Endothelial cell of umbilical vein (primary cell): ENCODE measurements around the gene TFAP2E. TPM values are rescaled to one million over a fixed set of nuclear protein-coding genes. Genes with fewer than 3 reads are reported as not detected.

ENCODE experiments used
- Bru-seq: library from RNA; stranded (reverse); fragments of 400-500 nt; gene quantifications from one replicate; lab custom pipeline; 2021; lab: Mats Ljungman, UMichigan
- BruChase-seq, 2 experiments: library from RNA; stranded (reverse); fragments of 400-500 nt; gene quantifications; one replicate each; lab custom pipeline; 2021; lab: Mats Ljungman, UMichigan
- BruUV-seq: library from RNA; stranded (reverse); fragments of 400-500 nt; replicated peaks from 2 replicates; lab custom pipeline; 2021; lab: Mats Ljungman, UMichigan
- CTCF ChIA-PET: fragments of 300-600, 350-600 bp; sonication (Branson Sonifier 250); formaldehyde crosslinking; loops from one replicate; lab custom pipeline; 2021; ENCODE audit warnings: antibody characterized with exemption, inconsistent platforms; lab: Charles Lee
- POLR2A ChIA-PET: fragments of 300-600, 350-600 bp; sonication (Branson Sonifier 250); formaldehyde crosslinking; loops from one replicate; lab custom pipeline; 2021; ENCODE audit warnings: antibody characterized with exemption, inconsistent platforms; lab: Charles Lee
- DNase-seq: peaks from one replicate; pipeline ENCODE4 v3.0.0-alpha.2; 2011; ENCODE audit warnings: low read depth, low spot score
- FAIRE-seq: peaks from 2 replicates; lab custom pipeline; 2011; peaks lifted over from hg19 to GRCh38; lab: Jason Lieb, UNC
- H2AFZ ChIP-seq: 2 replicates; pipeline ENCODE4 v1.6.0; 2012; ENCODE audit warnings: low read depth, low read length, control low read depth, inconsistent platforms
- H3K27ac ChIP-seq: 2 replicates; pipeline ENCODE4 v1.5.1; 2011; ENCODE audit warnings: low read depth, mild to moderate bottlenecking, control low read depth, low read length, moderate library complexity; ENCODE audit not compliant: insufficient read depth
- H3K27me3 ChIP-seq, 2 experiments: 2 replicates each; pipeline versions ENCODE4 v1.6.0 to v1.6.1; 2011; ENCODE audit warnings: low read length in 2 of 2, mixed read lengths in 1 of 2; ENCODE audit not compliant: control insufficient read depth in 2 of 2, insufficient read depth in 2 of 2
- H3K36me3 ChIP-seq, 2 experiments: 2 replicates in 1 of 2; 3 replicates in 1 of 2; pipeline ENCODE4 v1.5.1; 2011; ENCODE audit warnings: low read length in 2 of 2, mild to moderate bottlenecking in 1 of 2, moderate library complexity in 1 of 2; ENCODE audit not compliant: control insufficient read depth in 2 of 2, insufficient read depth in 2 of 2; ENCODE audit errors: extremely low read depth in 1 of 2
- H3K4me1 ChIP-seq: 3 replicates; pipeline ENCODE4 v1.5.1; 2011; ENCODE audit warnings: mild to moderate bottlenecking, low read length; ENCODE audit not compliant: control insufficient read depth, insufficient read depth; ENCODE audit errors: extremely low read depth
- H3K4me2 ChIP-seq: 2 replicates; pipeline ENCODE4 v1.6.1; 2011; ENCODE audit warnings: low read length, control low read depth, mixed read lengths; ENCODE audit not compliant: insufficient read depth
- H3K4me3 ChIP-seq, 3 experiments: fragments of 200-600 bp in 1 of 3; sonication (generic), shearing (Covaris generic) in 1 of 3; replicated peaks in 1 of 3; 2 replicates each; pipeline ENCODE4 v1.5.1; 2011 to 2016; ENCODE audit warnings: control low read depth in 3 of 3, low read length in 3 of 3, mild to moderate bottlenecking in 2 of 3, inconsistent platforms in 1 of 3, low read depth in 1 of 3, moderate library complexity in 1 of 3; ENCODE audit not compliant: insufficient read depth in 1 of 3
- H3K79me2 ChIP-seq: 2 replicates; pipeline ENCODE4 v1.6.0; 2012; ENCODE audit warnings: low read length, inconsistent platforms; ENCODE audit not compliant: control insufficient read depth, insufficient read depth
- H3K9ac ChIP-seq: replicated peaks from 2 replicates; pipeline ENCODE3; 2011; ENCODE audit warnings: low read length, control low read depth; ENCODE audit not compliant: insufficient read depth; ENCODE audit errors: extremely low read depth
- H3K9me1 ChIP-seq: replicated peaks from 3 replicates; pipeline ENCODE4 v1.6.0; 2011; ENCODE audit warnings: mild to moderate bottlenecking, low read length; ENCODE audit not compliant: control insufficient read depth, insufficient read depth; ENCODE audit errors: extremely low read depth
- H3K9me3 ChIP-seq: replicated peaks from 2 replicates; pipeline ENCODE4 v1.5.1; 2012; ENCODE audit warnings: low read length, inconsistent platforms; ENCODE audit not compliant: control insufficient read depth, insufficient read depth
- H4K20me1 ChIP-seq: replicated peaks from 2 replicates; pipeline ENCODE3; 2011; ENCODE audit warnings: mild to moderate bottlenecking, low read length; ENCODE audit not compliant: control insufficient read depth, insufficient read depth; ENCODE audit errors: extremely low read depth
- EZH2 ChIP-seq: IDR thresholded peaks from 2 replicates; pipeline ENCODE4 v1.6.1; 2012; ENCODE audit warnings: borderline replicate concordance, low read depth, mild to moderate bottlenecking, moderate library complexity, low read length, inconsistent platforms; ENCODE audit not compliant: severe bottlenecking
- GATA2 ChIP-seq: IDR thresholded peaks from 2 replicates; pipeline ENCODE4 v1.7.0; 2011; ENCODE audit warnings: low read depth, mild to moderate bottlenecking, moderate library complexity, mixed read lengths, low read length; ENCODE audit not compliant: insufficient read length, insufficient read depth
- POLR2AphosphoS5 ChIP-seq: IDR thresholded peaks from 2 replicates; pipeline ENCODE4 v1.6.1; 2012; ENCODE audit warnings: low read depth, mild to moderate bottlenecking, control low read depth, low read length, moderate library complexity; ENCODE audit not compliant: insufficient read depth
- dilution Hi-C: fragments of 300-500 bp; cut with MboI; formaldehyde crosslinking; loops from one replicate; pipeline ENCODE4 v1.15.0; 2019; ENCODE audit warnings: low sequenced_read_pairs; ENCODE audit not compliant: extremely low pct_ligation_motif_present
- intact Hi-C: fragments of 100-400 bp; cut with micrococcal nuclease; formaldehyde crosslinking; loops from one replicate; pipeline ENCODE4 v1.10.0; 2022
- long read RNA-seq: library from polyadenylated mRNA; stranded (forward); transcript quantifications from one replicate; pipeline ENCODE4 v2.0.0, GENCODE V29; 2021
- polyA minus RNA-seq, 3 experiments: library from RNA; depleted of rRNA, polyadenylated mRNA; stranded (reverse); fragments of >200 nt; gene quantifications; 1 replicate in 1 of 3; 2 replicates in 2 of 3; pipeline ENCODE4 v1.2.3, GENCODE V29; 2011
- polyA plus RNA-seq, 4 experiments: library from polyadenylated mRNA; depleted of rRNA in 3 of 4; stranded (reverse) in 3 of 4; unstranded in 1 of 4; fragments of >200 nt; gene quantifications; 2 replicates each; pipeline versions ENCODE4 v1.2.1 to v1.2.3, GENCODE V29; 2011 to 2012; ENCODE audit warnings: missing spikeins in 1 of 4
- total RNA-seq: library from RNA; stranded (reverse); gene quantifications from 2 replicates; pipeline ENCODE4 v1.2.3, GENCODE V29; 2021

Gene TFAP2E
- 0.18 TPM in 1 of 2 replicates, not detected in the other for total RNA-seq
- 0.06 TPM in 1 of 2 replicates, not detected in the other for polyA plus RNA-seq
- not detected in 2 replicates for polyA plus RNA-seq (2011; cell fraction: cytosol; rRNA removed)
- 0.18 and 0.36 TPM in 2 replicates for polyA plus RNA-seq (2011; cell fraction: nucleus; rRNA removed)
- polyA plus RNA-seq (2012): 0.15 TPM in 1 of 2 replicates, not detected in the other
- polyA minus RNA-seq: not detected in 2 replicates
- not detected for polyA minus RNA-seq (2011; cell fraction: cytosol; rRNA and poly(A)+ RNA removed)
- polyA minus RNA-seq (2011; cell fraction: nucleus; rRNA and poly(A)+ RNA removed): not detected in 2 replicates
- percentile 12 among the genes with signal in this experiment for Bru-seq, nascent RNA
- BruChase-seq, experiment 1, labeled RNA remaining after a 6-hour chase: percentile 34 among the genes with signal in this experiment
- percentile 25 among the genes with signal in this experiment for BruChase-seq, experiment 2, labeled RNA remaining after a 2-hour chase
- long read RNA-seq: 0 reads

DNA sequence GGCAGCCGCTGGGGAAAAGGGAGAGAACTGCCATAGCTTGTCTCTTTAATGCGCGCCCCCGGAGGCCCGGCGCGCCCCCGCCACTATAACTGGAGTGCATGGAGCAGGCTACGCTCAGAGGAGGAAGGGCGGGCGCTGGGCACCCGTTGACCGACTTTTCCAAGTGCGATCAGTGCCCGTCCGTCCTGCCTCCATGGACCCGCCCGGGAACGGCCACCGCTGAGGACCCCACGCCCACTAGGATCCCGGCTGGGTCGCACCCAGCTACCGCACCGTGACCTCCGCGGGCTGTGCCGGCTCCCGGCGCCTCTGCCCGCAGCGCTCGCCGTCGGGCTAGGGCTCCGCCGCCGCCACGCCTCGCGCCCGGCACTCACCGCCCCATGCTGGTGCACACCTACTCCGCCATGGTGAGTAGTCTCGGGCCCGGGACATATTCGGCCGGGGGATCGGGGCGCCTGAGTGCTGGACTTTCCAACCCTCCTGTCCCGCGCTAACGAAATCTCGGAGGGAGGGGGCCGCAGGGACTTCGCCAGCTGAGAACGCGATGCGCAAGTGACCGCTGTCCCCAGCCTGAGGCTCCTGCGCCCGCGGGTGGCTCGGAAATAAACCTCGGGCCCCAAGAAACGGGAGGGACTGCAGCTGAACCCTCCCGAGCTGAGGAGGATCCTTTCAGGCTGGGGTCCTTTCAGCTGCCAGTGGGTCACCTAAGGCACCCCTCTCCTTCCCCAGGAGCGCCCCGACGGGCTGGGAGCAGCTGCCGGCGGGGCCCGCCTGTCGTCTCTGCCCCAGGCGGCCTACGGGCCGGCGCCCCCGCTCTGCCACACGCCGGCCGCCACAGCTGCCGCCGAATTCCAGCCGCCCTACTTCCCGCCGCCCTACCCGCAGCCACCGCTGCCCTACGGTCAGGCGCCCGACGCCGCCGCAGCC is at the start of gene TFAP2E:
Gene TFAP2E (plus strand): TSS at position 117 of the 927 bp plus-strand sequence. CDS start 264 bp downstream, at position 381.
- CTCF ChIA-PET: interaction anchor here (0.7 to 4.5 kb wide), 11 partner anchors 9 to 199 kb away, joined by 3 to 67 read pairs (median 5); partner anchors contain the start of genes CLSPN, KIAA0319L and NCDN
- peak; percentile 36 for DNase-seq
- dilution Hi-C loops: no loop called here
- Histone ChIP-seq H3K4me1 (peaks cover 9% of the 10 kb centered on the region), H3K79me2 (no peaks in the 10 kb centered on the region), H3K4me2 (peak within 1 kb of the TSS; percentile 64), H3K27ac (no peak within 1 kb of the TSS), H3K9me1 (no peaks in the 10 kb centered on the region), H3K27me3 (peaks cover 43 to 65% of the 10 kb centered on the region in 2 experiments), H2AFZ (peak within 1 kb of the TSS; percentile 56), H3K9me3 (no peaks in the 10 kb centered on the region), H3K9ac (no peak within 1 kb of the TSS), H4K20me1 (no peaks in the 10 kb centered on the region), H3K4me3 (peak within 1 kb of the TSS; percentile 17 to 28 (median 24)), H3K36me3 (no peaks in the 10 kb centered on the region)
- POLR2A ChIA-PET: no interaction called here
- no TSS peak for BruUV-seq
- TF ChIP-seq POLR2AphosphoS5 (no peak), GATA2 (no peak), EZH2 (peak; percentile 100)
- FAIRE-seq: peak; percentile 28
- intact Hi-C loops: loop anchor here (1.0 kb wide), 1 partner anchor 196 kb away; the partner anchor contains the start of gene CLSPN
